GM19463 (cell line): ENCODE measurements around the gene EXT2.

Source experiments
- ATAC-seq: cut with Tn5 transposase; IDR thresholded peaks from one replicate; pipeline ENCODE4 v1.9.1; 2021; ENCODE audit warnings: mild to moderate bottlenecking, moderate library complexity; ENCODE audit not compliant: unreplicated experiment

Gene EXT2

GRCh38 chr11:44162004-44162403, 66.5 kb downstream of the EXT2 start:
- ATAC-seq, result no peak

- ATAC-seq, result no peak
Measured at GRCh38 chr11:44162662-44163061, 67.2 kb downstream of the EXT2 start.

GRCh38 chr11:44165432-44165831, 70.0 kb downstream of the EXT2 start:
- no peak for ATAC-seq

- no peak for ATAC-seq
Measured at GRCh38 chr11:44167046-44167445, 71.6 kb downstream of the EXT2 start.

- ATAC-seq, result no peak
Measured at GRCh38 chr11:44171518-44171917, 76.0 kb downstream of the EXT2 start.

- no peak for ATAC-seq
Measured at GRCh38 chr11:44172966-44173365, 77.5 kb downstream of the EXT2 start.

- no peak for ATAC-seq
Measured at GRCh38 chr11:44174842-44175241, 79.4 kb downstream of the EXT2 start.

- no peak for ATAC-seq
Measured at GRCh38 chr11:44176546-44177213, 81.2 kb downstream of the EXT2 start.

GRCh38 chr11:44177905-44178304, 82.4 kb downstream of the EXT2 start:
- ATAC-seq, result no peak

GRCh38 chr11:44178381-44178780, 82.9 kb downstream of the EXT2 start:
- ATAC-seq, result no peak

GRCh38 chr11:44179173-44179572, 83.7 kb downstream of the EXT2 start:
- ATAC-seq, result no peak

- no peak for ATAC-seq
Measured at GRCh38 chr11:44180107-44180506, 84.6 kb downstream of the EXT2 start.

GRCh38 chr11:44185522-44185921, 90.0 kb downstream of the EXT2 start:
- ATAC-seq, result no peak

GRCh38 chr11:44186321-44186930, 90.9 kb downstream of the EXT2 start:
- ATAC-seq, result no peak

GRCh38 chr11:44188643-44189042, 93.2 kb downstream of the EXT2 start:
- ATAC-seq, result no peak

GRCh38 chr11:44189986-44190882, 94.8 kb downstream of the EXT2 start:
- ATAC-seq, result no peak

- ATAC-seq, result no peak
Measured at GRCh38 chr11:44190883-44191230, 95.4 kb downstream of the EXT2 start.

- ATAC-seq, result no peak
Measured at GRCh38 chr11:44191322-44192016, 96.0 kb downstream of the EXT2 start.

- no peak for ATAC-seq
Measured at GRCh38 chr11:44192017-44192385, 96.5 kb downstream of the EXT2 start.

GRCh38 chr11:44192462-44193100, 97.1 kb downstream of the EXT2 start:
- ATAC-seq, result no peak

GRCh38 chr11:44193856-44194255, 98.4 kb downstream of the EXT2 start:
- no peak for ATAC-seq
